GM23248 (cell line): Measurements from ENCODE around the gene C7orf57.
"Not testable (repeated sequence)": the region's sequence is repeated elsewhere in the genome, so short reads cannot be mapped to it uniquely, and the experiment has no call there.

Experiments used
- EZH2 ChIP-seq: fragments of 200-600 bp; sonication (generic); IDR thresholded peaks from 2 replicates; pipeline ENCODE4 v1.6.1; 2018; ENCODE audit warnings: antibody characterized with exemption, mild to moderate bottlenecking; ENCODE audit not compliant: insufficient read depth, poor library complexity, severe bottlenecking
- EZH2phosphoT487 ChIP-seq: fragments of 200-600 bp; sonication (generic); IDR thresholded peaks from 2 replicates; pipeline ENCODE4 v1.6.1; 2018; ENCODE audit warnings: antibody characterized with exemption, moderate library complexity, mild to moderate bottlenecking, low read depth; ENCODE audit not compliant: insufficient read depth

- not testable (repeated sequence) for TF ChIP-seq EZH2, EZH2phosphoT487
These were observed 47.0 kb downstream of the C7orf57 start for GRCh38 chr7:48082378-48082777.
